Mucosa of descending colon (tissue), 3 donors: Measurements from ENCODE around the gene PTMA. TPM values are rescaled to one million over a fixed set of nuclear protein-coding genes. Genes with fewer than 3 reads are reported as not detected.
A peak's percentile ranks its signal among the peaks of the same experiment; 100 is the strongest.

Experiments
- ATAC-seq: fragments of 200-7000 bp; cut with Tn5 transposase; one replicate; pipeline ENCODE4 v1.9.1; 2020; ENCODE audit warnings: mild to moderate bottlenecking, moderate library complexity
- DNase-seq, 3 donors: peaks; one replicate each; pipeline ENCODE4 v3.0.0-alpha.2; 2020
- H3K36me3 ChIP-seq: fragments of 200-600 bp; one replicate; pipeline ENCODE4 v1.8.0; 2021; ENCODE audit warnings: low read depth, mild to moderate bottlenecking
- H3K4me1 ChIP-seq: fragments of 200-600 bp; one replicate; pipeline ENCODE4 v1.8.0; 2021; ENCODE audit warnings: low read depth, mild to moderate bottlenecking
- H3K4me3 ChIP-seq: fragments of 200-600 bp; one replicate; pipeline ENCODE4 v1.8.0; 2021; ENCODE audit warnings: mild to moderate bottlenecking
- H3K9me3 ChIP-seq: fragments of 200-600 bp; one replicate; pipeline ENCODE4 v1.8.0; 2021; ENCODE audit warnings: mild to moderate bottlenecking
- intact Hi-C, 2 donors: fragments of 100-400 bp; cut with DNase I in 1 of 2; cut with micrococcal nuclease in 1 of 2; formaldehyde crosslinking; loops; one replicate each; pipeline versions ENCODE4 v1.11.0 to v1.11.1; 2022; cut with DNase I, micrococcal nuclease
- total RNA-seq, 3 donors: library from RNA; stranded (reverse); fragmentation: NEBNext Ultra II Directional in 2 of 3; extraction: Animal tissue kit (Norgen Biotek cat#: 25700) in 2 of 3; gene quantifications; one replicate each; pipeline versions ENCODE4 v1.2.1 to v1.2.4, GENCODE V29; 2021 to 2023
- TF ChIP-seq, protein P1 (sequence below): fragments of 200-600 bp; IDR thresholded peaks from one replicate; pipeline ENCODE4 v1.8.0; 2022; ENCODE audit warnings: antibody characterized with exemption, mild to moderate bottlenecking
- donor health status: DM: no; HTN: no; CAD: no; lungs with moderate emphysema.
- donor health status: DM: no; HTN: no; CAD: no.
- donor health status: DM: no; HTN: yes; CAD: no.

Gene PTMA
- total RNA-seq, 3 donors from 2014 or later, result 838 to 1,158 (median 963) TPM

DNA sequence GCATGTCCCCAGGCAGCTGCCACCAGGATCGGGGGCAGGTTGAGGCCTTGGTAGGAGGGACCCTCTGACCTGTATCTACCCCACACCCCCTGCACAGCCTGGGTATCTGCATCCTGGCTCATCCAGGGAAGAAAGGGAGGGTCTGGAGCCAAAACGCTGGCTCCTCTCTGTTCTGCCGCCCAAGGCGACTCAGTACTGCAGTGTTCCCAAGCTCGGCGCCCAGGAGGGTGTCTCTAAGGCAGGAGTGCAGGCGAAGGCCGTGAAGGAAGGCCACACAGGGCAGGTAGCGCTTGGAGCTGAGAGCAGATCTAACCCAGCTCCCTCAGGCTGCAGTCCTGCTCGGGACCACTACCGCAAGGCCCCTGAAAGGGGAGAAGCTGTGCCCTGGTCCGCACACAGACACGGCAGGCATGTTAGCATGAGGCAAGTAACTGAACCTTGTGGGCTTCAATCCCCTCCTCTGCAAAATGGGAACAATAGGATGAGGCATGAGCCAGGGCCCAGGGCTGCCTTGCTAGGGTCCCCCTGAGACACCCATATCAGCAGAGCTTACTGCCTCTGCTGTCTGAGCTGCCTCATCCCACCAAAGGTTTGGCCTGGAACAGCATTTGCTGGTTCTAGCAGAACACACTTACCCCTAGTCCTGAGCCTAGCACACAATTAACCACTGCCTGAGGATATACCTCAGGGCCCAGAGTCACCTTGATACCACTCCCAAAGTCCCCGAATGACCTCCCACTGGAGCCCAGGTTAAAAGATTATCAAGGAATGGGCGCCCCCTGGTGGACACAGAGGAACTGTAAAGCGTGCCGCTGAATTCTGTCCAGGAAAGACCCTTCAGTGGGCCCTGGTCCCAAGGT lies 6.5 kb downstream of the PTMA start:
- Histone ChIP-seq H3K36me3 (no peaks in the 10 kb centered on the region), H3K4me1 (peaks cover 26% of the 10 kb centered on the region), H3K4me3 (no peak overlapping the region), H3K9me3 (no peaks in the 10 kb centered on the region)
- intact Hi-C loops, result loop anchor here in 1 of 2 donors (2.0 kb wide), 1 partner anchor 38 kb away; no protein-coding TSS in a partner anchor
- TF ChIP-seq, protein P1, sequence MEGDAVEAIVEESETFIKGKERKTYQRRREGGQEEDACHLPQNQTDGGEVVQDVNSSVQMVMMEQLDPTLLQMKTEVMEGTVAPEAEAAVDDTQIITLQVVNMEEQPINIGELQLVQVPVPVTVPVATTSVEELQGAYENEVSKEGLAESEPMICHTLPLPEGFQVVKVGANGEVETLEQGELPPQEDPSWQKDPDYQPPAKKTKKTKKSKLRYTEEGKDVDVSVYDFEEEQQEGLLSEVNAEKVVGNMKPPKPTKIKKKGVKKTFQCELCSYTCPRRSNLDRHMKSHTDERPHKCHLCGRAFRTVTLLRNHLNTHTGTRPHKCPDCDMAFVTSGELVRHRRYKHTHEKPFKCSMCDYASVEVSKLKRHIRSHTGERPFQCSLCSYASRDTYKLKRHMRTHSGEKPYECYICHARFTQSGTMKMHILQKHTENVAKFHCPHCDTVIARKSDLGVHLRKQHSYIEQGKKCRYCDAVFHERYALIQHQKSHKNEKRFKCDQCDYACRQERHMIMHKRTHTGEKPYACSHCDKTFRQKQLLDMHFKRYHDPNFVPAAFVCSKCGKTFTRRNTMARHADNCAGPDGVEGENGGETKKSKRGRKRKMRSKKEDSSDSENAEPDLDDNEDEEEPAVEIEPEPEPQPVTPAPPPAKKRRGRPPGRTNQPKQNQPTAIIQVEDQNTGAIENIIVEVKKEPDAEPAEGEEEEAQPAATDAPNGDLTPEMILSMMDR, result peak; percentile 71
- DNase-seq (peak; percentile 68 to 91 (median 82)), ATAC-seq (peak; percentile 31)

DNA sequence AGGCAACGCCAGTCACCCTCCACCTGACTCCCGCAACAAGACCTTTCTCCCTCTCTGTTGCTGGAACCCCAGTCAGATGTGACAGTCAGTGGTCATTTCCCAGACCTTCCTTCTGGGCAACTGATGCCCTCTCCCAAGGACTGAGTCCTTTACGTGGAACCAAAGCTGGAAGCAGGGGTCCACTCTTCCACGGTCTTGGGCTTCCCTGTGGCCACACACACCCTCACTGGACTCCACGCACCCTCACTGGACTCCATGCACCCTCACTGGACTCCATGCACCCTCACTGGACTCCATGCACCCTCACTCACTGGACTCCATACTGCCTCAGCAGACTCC lies 7.1 kb downstream of the PTMA start:
- Histone ChIP-seq H3K36me3 (no peaks in the 10 kb centered on the region), H3K9me3 (no peaks in the 10 kb centered on the region), H3K4me3 (no peak overlapping the region), H3K4me1 (peaks cover 26% of the 10 kb centered on the region)
- intact Hi-C loops, result loop anchor here in 1 of 2 donors (2.0 kb wide), 1 partner anchor 39 kb away; no protein-coding TSS in a partner anchor
- peak in 1 of 3 donors; percentile 42 for DNase-seq
- TF ChIP-seq, protein P1, result no peak
- ATAC-seq, result no peak

DNA sequence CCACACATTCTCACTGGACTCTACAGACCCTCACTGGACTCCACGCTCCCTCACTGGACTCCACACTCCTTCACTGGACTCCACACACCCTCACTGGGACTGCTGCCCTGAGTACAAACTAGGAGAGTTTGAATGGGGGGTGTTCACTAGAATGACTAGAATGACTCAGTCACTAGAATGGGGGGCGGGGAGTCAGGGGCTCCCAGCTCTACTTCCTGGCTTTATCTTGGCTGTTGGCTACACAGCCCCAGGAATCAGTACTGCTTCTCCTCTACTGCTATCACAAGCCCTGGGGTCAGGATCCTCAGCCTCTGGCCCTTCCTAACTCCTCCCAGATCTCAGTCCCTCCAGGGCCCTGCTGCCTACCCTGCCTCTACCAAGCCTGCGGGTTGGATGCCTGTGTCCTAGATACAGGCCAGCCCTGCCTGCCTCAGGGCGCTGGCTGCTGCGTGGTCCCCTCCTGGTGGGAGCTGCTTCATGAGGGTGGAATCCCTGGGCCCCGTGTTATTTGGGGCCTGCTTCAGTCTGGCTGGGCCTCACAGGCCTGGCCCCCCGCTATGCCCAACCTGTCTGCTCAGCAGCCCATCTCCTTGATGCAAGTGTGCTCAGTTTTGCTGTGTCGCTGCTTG lies 7.8 kb downstream of the PTMA start:
- ATAC-seq (no peak), DNase-seq (peak in 1 of 3 donors; percentile 40)
- TF ChIP-seq, protein P1, result no peak

DNA sequence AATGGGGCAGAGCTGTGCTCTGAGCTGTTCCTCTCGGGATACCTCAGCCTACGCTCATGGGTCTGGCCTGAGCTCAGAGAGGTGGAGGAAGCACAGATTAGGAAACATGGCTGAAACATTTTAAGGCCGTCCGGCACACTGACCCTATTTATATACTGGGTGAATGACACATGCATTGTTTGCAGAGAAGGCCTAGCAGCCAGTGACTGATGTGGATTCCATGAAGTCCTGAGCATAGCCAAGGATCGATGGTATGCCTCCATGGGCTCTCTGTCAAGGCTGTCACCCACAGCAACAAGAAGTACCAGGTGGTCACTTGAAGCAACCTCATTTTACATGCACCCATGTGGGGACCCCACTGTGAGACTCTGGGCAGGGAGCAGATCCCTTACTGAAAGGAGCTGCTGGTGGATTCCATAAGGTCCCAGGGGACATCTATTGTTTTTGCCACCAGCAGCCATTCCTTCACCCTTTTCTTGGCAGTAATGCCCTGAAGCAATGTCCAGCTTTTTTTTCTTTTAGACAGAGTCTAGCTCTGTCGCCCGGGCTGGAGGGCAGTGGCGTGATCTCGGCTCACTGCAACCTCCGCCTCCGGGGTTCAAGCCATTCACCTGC lies 8.4 kb downstream of the PTMA start:
- peaks cover 16% of the 10 kb centered on the region for H3K4me1 ChIP-seq
- no peaks in the 10 kb centered on the region for H3K9me3 ChIP-seq
- ATAC-seq (no peak), DNase-seq (no peak)
- H3K36me3 ChIP-seq, result no peaks in the 10 kb centered on the region
- H3K4me3 ChIP-seq, result no peak overlapping the region
- intact Hi-C loops, result no loop called here
- TF ChIP-seq, protein P1, result no peak

More for the DNA sequence above, 7.8 kb downstream of the PTMA start:
- Histone ChIP-seq H3K36me3 (no peaks in the 10 kb centered on the region), H3K4me3 (no peak overlapping the region), H3K9me3 (no peaks in the 10 kb centered on the region), H3K4me1 (peaks cover 23% of the 10 kb centered on the region)
- intact Hi-C loops, result loop anchor here in 1 of 2 donors (2.0 kb wide), 1 partner anchor 39 kb away; no protein-coding TSS in a partner anchor

DNA sequence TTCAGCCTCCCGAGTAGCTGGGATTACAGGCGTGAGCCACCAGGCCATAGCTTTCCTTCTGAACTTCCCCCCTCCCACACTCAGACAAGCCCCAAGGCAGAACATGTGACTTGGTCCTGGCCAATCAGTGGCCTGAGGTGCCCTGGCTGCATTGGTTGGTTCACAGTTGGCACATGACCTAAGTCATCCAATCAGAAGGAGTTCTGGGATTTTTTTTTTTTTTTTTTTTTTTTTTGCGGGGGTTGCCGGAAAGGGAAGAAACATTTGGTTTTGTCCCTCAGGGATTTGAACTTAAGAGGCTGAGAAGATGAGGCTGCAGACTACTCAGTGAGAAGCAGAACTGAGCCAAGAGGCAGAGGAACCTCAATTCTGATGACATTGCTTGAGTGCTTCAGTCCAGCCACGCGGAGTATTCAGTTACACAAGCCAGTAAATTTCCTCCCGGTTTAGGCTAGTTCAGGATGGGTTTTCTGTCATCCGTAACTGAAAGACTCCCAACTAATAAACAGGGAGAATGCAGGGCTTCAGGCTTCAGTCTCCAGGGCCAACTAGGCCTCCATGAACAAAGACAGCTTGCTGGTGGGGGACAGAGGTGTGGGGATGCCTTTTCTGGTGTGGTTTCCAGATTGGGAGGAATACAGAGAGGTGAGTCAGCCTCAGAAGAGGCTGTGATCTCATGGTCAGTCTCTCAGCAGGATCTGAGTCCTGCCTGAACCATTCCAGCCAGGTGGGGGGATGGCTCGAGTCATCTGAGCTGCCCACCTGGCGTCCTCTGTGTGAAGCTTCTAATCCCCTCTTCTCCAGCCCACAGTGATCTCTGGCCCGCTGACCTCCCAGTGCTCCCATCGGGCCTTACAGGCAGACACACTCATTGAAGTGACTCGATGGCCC lies 9.2 kb downstream of the PTMA start:
- peak in 1 of 3 donors; percentile 50 for DNase-seq
- Histone ChIP-seq H3K9me3 (no peaks in the 10 kb centered on the region), H3K4me1 (peaks cover 9% of the 10 kb centered on the region), H3K36me3 (no peaks in the 10 kb centered on the region), H3K4me3 (no peak overlapping the region)
- ATAC-seq, result no peak
- TF ChIP-seq, protein P1, result no peak
- intact Hi-C loops, result no loop called here
